Fibroblast of lung (primary cell): Measurements from ENCODE around the gene CRELD2.

Experiments
- EZH2 ChIP-seq: IDR thresholded peaks from 2 replicates; pipeline ENCODE4 v1.5.1; 2012; ENCODE audit warnings: low read length, control low read depth, mild to moderate bottlenecking; ENCODE audit errors: missing control alignments
- TF ChIP-seq, protein P1 (sequence below), 2 donors: IDR thresholded peaks in 1 of 2; conservative IDR thresholded peaks in 1 of 2; 1 replicate in 1 of 2; 2 replicates in 1 of 2; pipeline ENCODE4 v1.5.1; 2011 to 2012; ENCODE audit warnings: low read length in 2 of 2, control low read depth in 1 of 2, inconsistent platforms in 1 of 2, low read depth in 1 of 2, mild to moderate bottlenecking in 1 of 2

DNA sequence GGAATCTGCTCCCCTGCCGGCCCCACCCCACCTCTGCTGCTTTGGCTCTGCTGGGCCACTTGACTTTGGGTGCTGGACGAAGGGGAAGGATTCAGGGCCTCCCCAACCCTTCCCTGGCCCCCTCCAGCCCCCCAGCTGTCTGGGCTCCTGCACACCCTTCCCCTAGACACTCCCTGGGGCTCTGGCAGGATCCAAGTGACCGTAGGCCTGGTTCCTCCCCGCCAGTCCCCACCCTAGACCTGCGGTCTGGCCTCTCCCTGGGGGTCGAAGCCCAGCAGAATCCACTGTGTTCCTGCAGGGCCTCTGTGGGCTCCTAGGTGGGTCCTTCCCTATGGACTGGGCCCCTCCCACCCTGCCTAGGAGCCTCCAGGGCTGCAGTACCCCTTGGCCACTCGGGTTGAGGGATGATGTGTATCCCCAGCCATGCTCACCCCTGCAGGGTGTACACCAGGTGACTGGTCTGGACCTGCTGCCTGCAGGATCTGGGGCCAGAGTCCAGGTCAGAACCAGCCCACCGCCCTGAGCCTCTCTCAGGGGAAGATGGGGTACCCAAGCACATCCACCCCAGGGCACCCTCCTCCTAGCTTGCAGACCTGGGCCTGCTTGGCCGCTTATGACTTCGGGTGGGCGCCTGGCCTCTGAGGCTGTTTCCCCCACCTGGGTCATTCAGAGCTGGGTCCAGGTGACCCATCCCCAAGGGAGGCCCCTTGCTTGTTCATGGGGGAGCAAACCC is 47.8 kb downstream of the CRELD2 start:
- TF ChIP-seq, protein P1, sequence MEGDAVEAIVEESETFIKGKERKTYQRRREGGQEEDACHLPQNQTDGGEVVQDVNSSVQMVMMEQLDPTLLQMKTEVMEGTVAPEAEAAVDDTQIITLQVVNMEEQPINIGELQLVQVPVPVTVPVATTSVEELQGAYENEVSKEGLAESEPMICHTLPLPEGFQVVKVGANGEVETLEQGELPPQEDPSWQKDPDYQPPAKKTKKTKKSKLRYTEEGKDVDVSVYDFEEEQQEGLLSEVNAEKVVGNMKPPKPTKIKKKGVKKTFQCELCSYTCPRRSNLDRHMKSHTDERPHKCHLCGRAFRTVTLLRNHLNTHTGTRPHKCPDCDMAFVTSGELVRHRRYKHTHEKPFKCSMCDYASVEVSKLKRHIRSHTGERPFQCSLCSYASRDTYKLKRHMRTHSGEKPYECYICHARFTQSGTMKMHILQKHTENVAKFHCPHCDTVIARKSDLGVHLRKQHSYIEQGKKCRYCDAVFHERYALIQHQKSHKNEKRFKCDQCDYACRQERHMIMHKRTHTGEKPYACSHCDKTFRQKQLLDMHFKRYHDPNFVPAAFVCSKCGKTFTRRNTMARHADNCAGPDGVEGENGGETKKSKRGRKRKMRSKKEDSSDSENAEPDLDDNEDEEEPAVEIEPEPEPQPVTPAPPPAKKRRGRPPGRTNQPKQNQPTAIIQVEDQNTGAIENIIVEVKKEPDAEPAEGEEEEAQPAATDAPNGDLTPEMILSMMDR (conservative IDR thresholded peaks at IDR 0.05 in 1 of 2, IDR thresholded peaks at IDR 0.05 in 1 of 2; ENCODE audit: low read depth in 1 of 2, low read length in 2 of 2): no peak
- TF ChIP-seq EZH2: no peak
